Peyer's patch (tissue), 4 donors: Measurements from ENCODE around the gene CTSH.

Experiments used
- CTCF ChIP-seq, 6 experiments: fragments of 450-650 bp in 4 of 6; fragments of 200-600 bp in 2 of 6; sonication (generic) in 1 of 6; IDR thresholded peaks; one replicate each; pipeline ENCODE4 v1.5.1; 2017 to 2019; ENCODE audit warnings: antibody characterized with exemption in 6 of 6, mild to moderate bottlenecking in 3 of 6, moderate library complexity in 1 of 6
- POLR2A ChIP-seq, 2 donors: fragments of 450-650 bp; IDR thresholded peaks; one replicate each; pipeline ENCODE4 v1.5.1; 2017; ENCODE audit warnings: antibody characterized with exemption in 2 of 2, mild to moderate bottlenecking in 2 of 2, moderate library complexity in 2 of 2

- TF ChIP-seq CTCF (IDR thresholded peaks at IDR 0.05) = no peak
- TF ChIP-seq POLR2A (IDR thresholded peaks at IDR 0.05) = no peak
These were observed 2.7 kb upstream of the CTSH start for GRCh38 chr15:78947506-78947905.
